ENCODE data around the gene FAM241B.

GRCh38 chr10:69646185-69647060 is 16.4 kb downstream of the FAM241B start:
- TF ChIP-seq POLR2A (IDR thresholded peaks at IDR 0.05; ENCODE audit: low read depth, low read length) (no peak), CHD2 (IDR thresholded peaks at IDR 0.05; ENCODE audit: borderline replicate concordance, low read depth, low read length) (no peak), SP1 (IDR thresholded peaks at IDR 0.05; ENCODE audit: low read depth, low read length) (no peak), REST (IDR thresholded peaks at IDR 0.05; ENCODE audit: low read depth, low read length) (no peak), POLR2AphosphoS5 (IDR thresholded peaks at IDR 0.05; ENCODE audit: low read length) (no peak), CTCF (IDR thresholded peaks at IDR 0.05 in 2 of 3, conservative IDR thresholded peaks at IDR 0.05 in 1 of 3; ENCODE audit: control insufficient read depth in 2 of 3, extremely low read depth in 1 of 3, insufficient read depth in 1 of 3, low read depth in 3 of 3, low read length in 3 of 3) (no peak), CBFB (IDR thresholded peaks at IDR 0.05; ENCODE audit: low read depth) (no peak), RFX5 (IDR thresholded peaks at IDR 0.05; ENCODE audit: low read depth, low read length) (no peak), FOXM1 (IDR thresholded peaks at IDR 0.05; ENCODE audit: low read depth, low read length) (no peak), MXI1 (IDR thresholded peaks at IDR 0.05; ENCODE audit: low read depth, low read length) (no peak), RBBP5 (conservative IDR thresholded peaks at IDR 0.05) (no peak), PKNOX1 (IDR thresholded peaks at IDR 0.05) (no peak)

Data from GM12878 (cell line).